Lung (tissue), 12 donors: ENCODE data around the gene HOTAIR. TPM values are rescaled to one million over a fixed set of nuclear protein-coding genes. Genes with fewer than 3 reads are reported as not detected.

ENCODE experiments used
- ATAC-seq: fragments of 200-7000 bp; cut with Tn5 transposase; one replicate; pipeline ENCODE4 v1.9.1; 2020; ENCODE audit warnings: moderate number of reproducible peaks; ENCODE audit not compliant: insufficient read depth, low FRiP score
- DNase-seq, 3 donors: peaks; one replicate each; pipeline ENCODE4 v3.0.0-alpha.2; 2013 to 2017
- H3K27ac ChIP-seq, 2 donors: one replicate each; pipeline ENCODE4 v1.5.1; 2013; ENCODE audit warnings: mild to moderate bottlenecking in 2 of 2, moderate library complexity in 2 of 2, control low read depth in 1 of 2, inconsistent platforms in 1 of 2, low read depth in 1 of 2, low read length in 1 of 2
- H3K27me3 ChIP-seq, 3 donors: one replicate each; pipeline ENCODE4 v1.5.1; 2013; ENCODE audit warnings: low read length in 2 of 3; ENCODE audit not compliant: control insufficient read depth in 3 of 3, insufficient read depth in 3 of 3
- H3K36me3 ChIP-seq, 4 donors: one replicate each; pipeline ENCODE4 v1.5.1; 2013; ENCODE audit warnings: low read length in 4 of 4, mild to moderate bottlenecking in 1 of 4, moderate library complexity in 1 of 4; ENCODE audit not compliant: control insufficient read depth in 4 of 4, insufficient read depth in 4 of 4
- H3K4me1 ChIP-seq, 5 donors: one replicate each; pipeline ENCODE4 v1.5.1; 2013; ENCODE audit warnings: low read length in 5 of 5, mild to moderate bottlenecking in 2 of 5, moderate library complexity in 1 of 5; ENCODE audit not compliant: control insufficient read depth in 5 of 5, insufficient read depth in 5 of 5
- H3K4me3 ChIP-seq: one replicate; pipeline ENCODE4 v1.5.1; 2013; ENCODE audit warnings: mild to moderate bottlenecking, control low read depth, moderate library complexity
- H3K9ac ChIP-seq, 2 donors: one replicate each; pipeline ENCODE4 v1.5.1; 2013; ENCODE audit warnings: low read length in 2 of 2, control low read depth in 1 of 2; ENCODE audit not compliant: insufficient read depth in 1 of 2
- H3K9me3 ChIP-seq, 4 donors: one replicate each; pipeline ENCODE4 v1.5.1; 2013; ENCODE audit warnings: low read length in 3 of 4, mild to moderate bottlenecking in 1 of 4, moderate library complexity in 1 of 4; ENCODE audit not compliant: control insufficient read depth in 4 of 4, insufficient read depth in 3 of 4
- CTCF ChIP-seq: IDR thresholded peaks from 2 replicates; pipeline ENCODE4 v1.5.1; 2012; ENCODE audit warnings: mild to moderate bottlenecking; ENCODE audit errors: control extremely low read depth, extremely low read depth
- WGBS, 2 donors: extraction: QIAGEN DNeasy Blood & Tissue Kit; methylation state at CpG; one replicate each; pipeline ENCODE4 v1.1.7; 2013; 5-methylcytosine and 5-hydroxymethylcytosine counted together
- polyA plus RNA-seq, 2 donors: library from polyadenylated mRNA; stranded (reverse); fragments of 200-250 nt; gene quantifications; one replicate each; pipeline ENCODE4 v1.2.1, GENCODE V29; 2013
- total RNA-seq, 2 donors: library from RNA; depleted of rRNA in 1 of 2; stranded (reverse); fragments of >200 nt in 1 of 2; gene quantifications; one replicate each; pipeline ENCODE4 v1.2.1, GENCODE V29; 2014 to 2021
- donor health status: control.
- donor health status: control.
- donor health status: Bipolar disorder and iron deficiency.
- donor health status: healthy.
- donor health status: DM: yes; HTN: yes; CAD: no.

The HOTAIR gene
- total and polyA plus RNA-seq, 4 donors: 0.15 TPM; not detected in 3

GRCh38 chr12:53996240-53997203 lies 21.8 kb upstream of the HOTAIR start:
- Histone ChIP-seq H3K9ac (no peak overlapping the region), H3K9me3 (peaks cover 0 to 8% (median 0%) of the 10 kb centered on the region in 4 donors), H3K4me1 (peaks cover 0 to 24% (median 0%) of the 10 kb centered on the region in 5 donors), H3K4me3 (peak overlapping the region; percentile 26), H3K27me3 (peaks cover 0 to 99% (median 80%) of the 10 kb centered on the region in 3 donors), H3K27ac (no peak overlapping the region), H3K36me3 (no peaks in the 10 kb centered on the region)
- DNase-seq (no peak), ATAC-seq (no peak)
- 26 to 41% methylated on average over 29 of the region's 29 CpGs for WGBS, 2 donors
- no peak for TF ChIP-seq CTCF

- Histone ChIP-seq H3K27me3 (peaks cover 0 to 99% (median 82%) of the 10 kb centered on the region in 3 donors), H3K4me3 (peak overlapping the region; percentile 26), H3K36me3 (no peaks in the 10 kb centered on the region), H3K27ac (no peak overlapping the region), H3K9ac (no peak overlapping the region), H3K9me3 (peaks cover 0 to 8% (median 0%) of the 10 kb centered on the region in 4 donors), H3K4me1 (peaks cover 0 to 23% (median 0%) of the 10 kb centered on the region in 5 donors)
- 2 to 4% methylated on average over 47 to 48 of the region's 48 CpGs for WGBS, 2 donors
- ATAC-seq (peak; percentile 43), DNase-seq (peak in 1 of 3 donors; percentile 57)
- no peak for TF ChIP-seq CTCF
Observed at GRCh38 chr12:53995378-53996239, 20.9 kb upstream of the HOTAIR start.

GRCh38 chr12:53995002-53995377 lies 20.2 kb upstream of the HOTAIR start:
- peaks cover 0 to 100% (median 87%) of the 10 kb centered on the region in 3 donors for H3K27me3 ChIP-seq
- 4 to 5% methylated on average over 17 of the region's 17 CpGs for WGBS, 2 donors
- no peak for ATAC-seq

More at GRCh38 chr12:53995002-53995377, 20.2 kb upstream of the HOTAIR start:
- Histone ChIP-seq H3K9me3 (peaks cover 0 to 8% (median 0%) of the 10 kb centered on the region in 4 donors), H3K27ac (no peak overlapping the region), H3K4me1 (peaks cover 0 to 16% (median 0%) of the 10 kb centered on the region in 5 donors), H3K36me3 (no peaks in the 10 kb centered on the region), H3K4me3 (no peak overlapping the region), H3K9ac (no peak overlapping the region)
- TF ChIP-seq CTCF: no peak
- DNase-seq: no peak
